GM10847 (cell line): ENCODE data around the gene ASIC2.

ENCODE experiments used
- POLR2A ChIP-seq: IDR thresholded peaks from 2 replicates; pipeline ENCODE4 v1.6.1; 2011; ENCODE audit not compliant: insufficient read length; ENCODE audit errors: extremely low read depth

Gene ASIC2

DNA sequence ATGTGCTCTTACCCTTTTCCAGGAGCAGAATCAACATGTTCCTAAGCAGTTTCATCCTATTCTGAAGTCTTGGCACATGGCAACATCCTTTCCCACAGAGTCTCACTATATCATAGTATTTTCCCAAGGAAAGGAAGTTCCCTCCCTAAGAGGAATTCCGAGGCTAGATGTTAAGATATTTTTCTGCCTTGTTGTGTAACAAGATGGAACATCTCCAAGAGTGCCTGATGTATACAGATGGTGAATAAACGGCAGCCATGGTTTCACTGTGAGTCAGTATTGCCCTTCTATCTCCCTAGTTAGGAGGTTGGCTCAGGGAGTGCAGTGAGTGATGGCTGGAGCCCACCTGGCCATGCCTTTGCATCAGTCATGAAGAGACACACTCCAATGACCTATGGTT lies 253.2 kb downstream of the ASIC2 start:
- TF ChIP-seq POLR2A = no peak

DNA sequence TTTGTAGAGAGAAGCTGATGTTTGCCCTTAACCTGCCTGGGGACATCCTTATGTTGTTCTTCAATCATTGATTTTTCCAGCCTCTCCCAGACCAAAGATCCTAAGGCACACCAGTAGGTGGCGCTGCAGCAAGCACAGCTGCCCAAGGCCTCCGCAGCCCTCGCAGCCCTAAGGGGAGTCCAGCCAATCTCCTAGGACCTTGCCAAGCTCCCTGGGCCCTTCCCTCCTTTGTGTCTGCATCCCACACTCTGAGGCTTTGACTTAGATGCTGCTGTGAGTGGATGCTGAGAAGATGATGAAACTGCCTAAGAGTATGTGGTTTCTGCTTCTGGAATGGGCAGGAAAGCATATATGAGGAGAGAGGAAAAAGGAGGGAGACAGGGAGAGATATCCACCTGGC lies 254.4 kb downstream of the ASIC2 start:
- no peak for TF ChIP-seq POLR2A

DNA sequence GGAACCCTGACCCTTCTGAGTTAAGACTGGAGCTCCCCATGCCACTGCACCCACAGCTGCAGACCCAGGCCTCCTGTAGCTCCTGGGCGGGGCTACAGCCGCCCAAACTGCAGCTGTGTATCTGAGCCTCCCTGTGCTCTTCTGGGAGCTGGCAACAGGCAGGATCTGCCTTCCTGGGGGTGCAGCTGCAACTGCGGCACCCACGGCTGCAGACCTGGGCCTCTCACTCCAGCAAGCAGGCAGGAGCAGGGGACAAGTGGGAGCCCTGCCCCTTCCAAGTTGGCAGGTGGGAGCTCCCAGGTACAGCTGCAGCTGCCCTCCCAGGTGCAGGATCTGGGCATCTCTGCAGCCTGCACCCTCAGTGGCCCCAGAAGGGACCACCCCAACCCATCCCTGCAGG lies 259.9 kb downstream of the ASIC2 start:
- TF ChIP-seq POLR2A = no peak

DNA sequence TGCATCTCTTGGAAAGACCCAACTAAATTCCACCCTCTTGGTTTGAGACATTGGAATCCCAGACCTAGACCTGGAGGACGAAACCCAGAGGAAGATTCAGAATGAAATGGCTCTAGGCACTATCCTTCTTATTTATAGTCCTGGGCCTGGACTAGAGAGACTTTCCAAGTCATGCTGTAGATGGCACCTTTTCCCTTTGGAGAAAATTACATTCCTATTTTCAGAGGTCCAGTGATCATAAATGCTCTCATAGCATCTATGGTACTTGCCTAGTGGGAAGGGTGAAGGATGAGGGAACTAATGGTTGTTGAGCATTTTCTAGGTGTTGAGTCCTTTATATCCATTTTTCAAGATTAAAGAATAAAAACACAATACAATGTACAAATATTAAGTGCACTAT lies 264.3 kb downstream of the ASIC2 start:
- no peak for TF ChIP-seq POLR2A

DNA sequence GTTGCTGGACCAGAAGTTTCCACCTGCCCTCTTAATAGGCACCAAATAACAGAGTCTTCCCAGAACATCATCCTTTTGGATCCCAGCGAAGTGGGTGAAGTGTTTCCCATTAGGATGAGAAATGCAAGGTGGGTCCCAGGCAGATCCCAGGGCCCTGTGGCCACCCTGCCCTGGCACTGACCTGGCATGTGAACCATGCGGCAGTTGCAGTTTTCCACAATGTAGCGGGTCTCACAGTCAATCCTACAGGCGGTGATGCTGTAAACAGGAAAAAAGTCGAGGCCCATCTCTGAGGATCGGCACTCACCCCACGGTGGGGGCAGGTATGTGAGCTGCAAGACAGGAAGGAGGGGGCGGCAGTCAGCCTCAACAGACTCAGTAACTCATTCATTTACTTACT lies 265.0 kb downstream of the ASIC2 start:
- TF ChIP-seq POLR2A = no peak

DNA sequence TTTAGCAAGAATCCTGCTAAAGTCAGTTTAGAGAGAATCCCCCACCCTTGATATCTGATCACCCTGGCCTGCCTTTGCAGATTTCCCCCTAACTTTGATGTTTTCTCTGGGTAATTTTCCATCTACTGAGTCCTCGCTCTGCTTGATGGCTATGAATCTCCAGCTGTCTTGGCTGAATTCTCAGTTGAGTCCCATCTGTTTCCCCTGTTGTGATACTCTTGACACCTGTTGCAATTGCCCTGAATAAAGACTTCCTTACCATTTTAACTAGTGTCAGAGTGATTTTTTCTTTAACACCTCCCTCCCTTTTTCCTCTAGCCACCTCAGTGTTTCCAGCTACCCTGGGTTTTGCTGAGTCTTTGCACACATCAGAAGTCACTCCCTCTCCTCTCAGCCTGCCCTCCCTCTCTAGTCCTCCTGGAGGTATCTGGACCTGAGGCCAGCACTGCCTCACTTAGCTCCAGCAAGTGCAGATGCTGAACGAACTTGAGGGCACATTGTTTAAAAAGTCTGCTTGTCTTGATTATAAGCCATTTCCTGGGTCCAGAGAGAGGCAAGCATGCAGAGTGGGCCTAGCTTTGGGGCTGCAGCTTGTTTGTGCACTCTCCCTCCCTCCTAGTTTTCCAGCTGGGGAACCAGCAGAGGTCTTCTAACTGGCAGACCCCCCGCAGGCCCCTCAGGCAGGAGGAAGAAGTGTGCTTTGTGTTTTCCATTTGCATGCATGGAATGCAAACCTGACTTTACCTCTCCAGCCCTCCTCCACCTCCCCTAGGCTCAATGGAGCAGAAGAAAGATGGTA lies 268.2 kb downstream of the ASIC2 start:
- TF ChIP-seq POLR2A = no peak

DNA sequence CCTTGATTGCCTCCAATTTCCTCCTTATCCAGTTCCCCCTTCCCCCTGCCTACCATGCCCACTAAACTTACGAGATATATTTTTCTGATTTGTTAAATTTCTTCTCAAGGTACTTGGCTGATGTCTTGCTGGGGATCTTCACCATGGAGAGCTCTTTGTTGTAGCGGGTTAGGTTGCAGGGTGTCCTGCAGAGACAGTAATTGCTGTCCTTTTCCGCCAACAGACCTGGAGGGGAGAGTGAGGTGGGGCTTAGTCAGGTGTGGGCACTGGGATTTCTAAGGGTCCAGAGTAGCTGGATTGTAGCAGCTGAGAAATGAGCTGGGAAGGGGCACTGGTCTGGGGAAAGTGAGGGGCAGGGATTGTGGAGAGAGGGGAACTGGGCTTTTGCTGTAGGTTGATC lies 269.3 kb downstream of the ASIC2 start:
- TF ChIP-seq POLR2A = no peak

DNA sequence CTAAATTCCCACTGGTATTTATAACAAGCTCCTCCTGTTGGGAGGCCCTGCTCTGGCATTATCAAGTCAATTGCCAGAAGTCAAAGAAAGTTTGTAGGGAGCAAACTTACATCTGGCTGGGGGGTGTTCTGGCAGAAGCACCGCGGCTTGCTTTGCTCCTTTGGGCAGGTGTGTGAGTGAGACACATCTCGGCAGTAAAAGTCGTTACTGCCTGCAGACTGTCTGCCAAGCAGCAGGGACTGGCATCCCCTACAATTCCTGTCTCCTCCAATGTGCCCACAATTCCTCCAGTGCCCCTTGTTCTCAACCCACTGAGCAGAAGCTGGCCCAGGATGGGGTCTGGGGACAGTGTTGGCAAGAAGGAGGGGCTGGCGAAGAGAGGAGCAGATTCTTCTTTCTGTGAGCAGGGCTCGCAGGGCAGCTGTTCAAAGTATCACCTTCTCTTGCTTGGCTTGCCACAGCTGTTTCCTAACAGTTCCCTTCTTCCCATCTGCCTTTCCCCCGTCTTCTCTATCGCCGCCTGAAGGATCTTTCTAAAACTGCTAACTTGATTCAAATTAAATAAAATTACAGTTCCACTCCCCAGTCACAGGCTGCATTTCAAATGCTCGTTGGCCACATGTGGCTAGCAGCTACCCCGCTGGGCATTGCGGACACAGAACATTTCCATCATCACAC lies 271.2 kb downstream of the ASIC2 start:
- no peak for TF ChIP-seq POLR2A

DNA sequence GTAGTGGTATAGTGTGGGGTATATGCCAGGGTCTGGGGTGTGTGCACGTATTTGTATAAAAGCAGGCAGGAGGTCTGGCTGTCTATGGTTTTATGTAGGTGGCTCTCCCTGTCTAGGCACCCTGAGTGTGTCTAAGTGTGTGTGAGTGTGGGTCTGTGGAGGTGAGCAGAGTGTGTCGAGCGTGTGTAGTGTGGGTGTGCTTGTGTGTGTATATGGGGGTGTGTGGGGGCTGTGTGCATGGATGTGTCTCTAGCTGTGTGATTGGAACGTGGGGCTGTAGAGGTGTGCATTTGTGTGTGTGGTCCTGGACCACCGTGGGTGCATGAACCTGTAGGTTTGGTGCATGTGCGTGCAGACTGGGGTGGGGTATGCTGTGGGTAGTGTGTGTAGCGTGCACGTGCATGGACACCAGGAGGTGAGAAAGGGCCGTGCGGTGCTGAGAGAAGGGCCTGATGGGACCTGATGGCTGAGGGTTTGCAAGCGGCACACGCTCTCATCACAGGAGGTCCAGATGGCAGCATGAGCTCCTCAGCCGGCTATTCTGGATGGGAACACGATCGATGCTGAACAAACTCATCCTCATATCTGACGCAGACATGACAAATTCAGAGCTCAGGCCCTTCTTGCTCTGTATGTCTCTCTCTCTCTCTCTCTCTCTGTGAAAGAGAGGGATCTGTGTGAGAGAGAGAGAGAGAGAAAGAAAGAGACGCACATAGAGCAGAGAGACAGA lies 273.8 kb downstream of the ASIC2 start:
- TF ChIP-seq POLR2A = no peak

DNA sequence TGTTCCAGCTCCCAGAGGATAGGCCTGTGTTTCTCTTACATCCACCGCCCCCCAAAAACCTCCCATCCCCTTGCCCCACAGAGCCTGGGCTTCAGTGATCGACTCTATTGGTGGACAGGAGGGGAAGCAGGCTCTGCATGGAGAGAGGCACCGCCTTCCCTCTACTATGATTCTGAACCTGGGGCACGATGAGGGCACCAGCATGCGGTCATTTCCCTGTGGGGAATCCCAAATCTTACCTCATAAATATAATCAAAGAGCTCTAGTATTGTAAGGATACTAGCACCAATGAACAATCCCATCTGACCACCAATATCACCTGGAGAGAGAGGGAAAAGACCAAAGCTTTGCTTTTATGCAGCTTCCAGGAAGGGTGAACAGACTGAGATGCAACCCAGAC lies 275.7 kb downstream of the ASIC2 start:
- no peak for TF ChIP-seq POLR2A

DNA sequence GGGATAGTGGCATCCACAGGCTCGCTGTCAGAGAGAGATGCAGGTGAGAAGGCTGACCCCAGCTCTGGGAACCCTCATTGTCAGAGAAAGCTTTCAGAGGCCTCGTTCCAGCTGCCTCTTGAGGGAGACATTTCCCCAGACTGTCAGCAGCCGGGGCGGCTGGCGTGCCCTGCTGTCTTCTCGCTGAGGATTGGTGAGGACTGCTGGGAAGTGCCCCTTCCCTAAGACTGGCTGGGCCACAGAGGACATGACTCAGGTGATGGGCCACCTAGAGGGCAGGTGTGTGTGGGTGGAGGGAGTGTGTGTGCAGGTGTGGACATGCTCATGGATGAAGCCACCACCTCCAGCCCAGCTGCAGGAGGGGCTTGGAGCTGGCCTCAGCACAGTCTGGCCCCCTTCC lies 276.2 kb downstream of the ASIC2 start:
- TF ChIP-seq POLR2A = no peak

DNA sequence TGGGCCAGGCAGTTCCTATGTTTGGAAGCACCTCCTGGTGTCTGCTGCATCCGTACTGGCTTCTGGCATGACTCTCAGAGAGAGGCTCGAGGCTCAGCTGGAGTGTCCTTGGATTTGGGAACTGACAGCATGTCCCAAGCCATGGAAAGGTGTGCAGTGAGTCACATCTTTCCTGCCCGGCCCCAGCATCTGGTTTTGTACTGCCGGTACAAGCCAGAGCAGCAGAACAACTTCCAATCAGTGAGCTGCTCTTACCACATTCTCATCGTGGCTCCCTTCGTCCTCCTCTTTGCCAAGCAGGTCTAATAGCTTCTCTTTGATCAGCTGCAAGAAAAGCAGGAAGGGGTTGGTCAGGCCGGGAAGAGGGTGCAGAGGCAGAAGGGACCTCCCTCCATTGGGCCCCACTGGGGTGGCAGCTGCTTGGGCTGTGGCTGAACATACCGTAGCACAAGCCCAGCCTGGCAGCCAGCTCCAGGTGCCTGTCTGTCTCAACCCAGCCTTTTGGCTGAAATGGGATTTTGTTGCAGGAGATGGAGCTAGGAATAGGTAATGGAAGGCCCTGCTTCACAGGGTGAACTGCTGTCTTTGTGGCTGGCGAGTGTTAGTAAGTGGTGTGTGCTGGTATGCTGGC lies 277.3 kb downstream of the ASIC2 start:
- TF ChIP-seq POLR2A = no peak

DNA sequence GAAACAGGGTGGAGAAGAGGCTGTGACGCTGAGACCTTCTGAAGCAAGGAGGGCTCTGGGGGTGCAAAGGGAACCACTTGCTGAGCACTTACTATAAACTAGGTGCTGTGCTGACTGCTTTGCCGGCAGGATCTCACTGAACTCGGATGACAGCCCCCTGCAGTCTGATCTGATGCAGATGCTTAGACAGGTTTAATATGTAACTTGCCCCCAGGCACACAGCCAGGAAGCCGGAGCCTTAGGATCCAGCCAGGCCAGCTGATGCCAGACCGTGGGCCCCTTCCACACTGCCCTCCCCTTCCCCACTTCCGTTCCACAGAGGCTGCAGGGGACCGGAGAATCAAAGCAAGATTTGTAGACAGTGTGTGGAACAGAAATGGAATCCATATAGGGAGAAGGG lies 278.3 kb downstream of the ASIC2 start:
- TF ChIP-seq POLR2A = no peak

DNA sequence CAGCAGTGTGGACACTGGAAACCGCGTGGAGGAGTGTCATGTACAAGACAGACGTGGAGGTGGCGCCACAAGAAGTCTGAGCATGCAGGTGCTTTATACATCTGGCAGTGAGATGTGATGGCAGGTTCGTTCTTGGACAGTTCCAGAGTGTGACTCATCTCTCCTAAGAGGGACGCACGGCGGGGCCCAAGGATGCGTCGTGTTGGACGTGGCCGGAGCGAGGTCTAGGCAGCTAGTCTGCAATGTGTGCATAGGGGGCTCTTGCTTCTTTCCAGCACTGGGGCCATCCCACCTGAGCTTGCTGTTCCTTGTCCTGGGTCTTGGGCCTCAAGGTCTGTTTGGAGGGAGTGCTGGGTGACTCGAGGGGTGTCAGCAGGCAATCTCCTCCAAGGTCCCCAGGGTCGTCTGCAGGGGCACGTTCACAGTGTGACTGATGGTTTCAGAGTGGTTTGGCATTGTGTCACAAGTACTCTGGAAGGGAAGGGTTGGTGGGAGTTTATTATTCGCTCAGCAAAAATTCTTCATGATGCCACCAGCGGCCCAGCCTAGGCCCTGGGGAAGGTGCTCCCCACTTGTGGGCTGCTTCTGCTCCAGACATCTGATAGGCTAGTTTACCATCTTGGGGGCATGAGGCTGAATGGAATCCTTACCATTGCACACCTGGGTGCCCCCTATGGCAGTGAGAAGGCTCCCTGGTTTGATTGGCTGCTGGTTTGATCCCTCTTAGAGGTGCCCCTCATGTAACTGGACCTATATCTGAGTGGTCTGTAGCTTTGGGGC lies 279.3 kb downstream of the ASIC2 start:
- TF ChIP-seq POLR2A = no peak

DNA sequence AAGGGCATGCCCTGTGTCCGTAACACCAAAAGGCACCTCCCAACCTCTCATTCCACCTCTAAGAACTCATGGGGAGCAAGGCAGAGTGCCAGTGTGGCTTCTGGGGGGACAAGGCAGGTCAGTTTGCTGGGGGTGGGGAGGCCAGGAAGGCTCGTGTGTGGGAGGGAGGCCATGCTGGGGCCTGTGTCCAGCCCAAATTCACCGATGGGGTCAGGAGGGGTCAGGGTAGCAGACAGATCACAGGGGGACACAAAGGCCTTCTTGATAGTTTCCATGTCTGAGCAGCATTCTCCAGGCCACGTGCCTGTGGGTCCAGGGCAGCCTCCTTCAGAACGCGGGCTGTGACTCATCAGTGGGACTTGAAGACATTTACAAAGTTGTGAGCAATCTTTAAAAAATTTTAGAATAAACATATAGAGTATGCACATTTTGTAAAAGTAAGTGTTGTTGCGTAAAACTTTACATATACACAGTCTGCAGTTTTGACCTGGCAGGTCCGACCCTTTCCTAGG lies 280.5 kb downstream of the ASIC2 start:
- no peak for TF ChIP-seq POLR2A
